ENCODE measurements around the gene PIK3IP1.
A peak's percentile ranks its signal among the peaks of the same experiment; 100 is the strongest.

PIK3IP1 gene

GRCh38 chr22:31284281-31285155 lies 7.8 kb downstream of the PIK3IP1 start:
- Histone ChIP-seq H3K4me3 (no peak overlapping the region), H3K27ac (peak overlapping the region in 16 of 21 experiments; percentile 3 to 99 (median 66))

GRCh38 chr22:31282748-31283468 lies 9.4 kb downstream of the PIK3IP1 start:
- no peak overlapping the region for H3K4me3 ChIP-seq
- H3K27ac ChIP-seq, result peak overlapping the region in 4 of 21 experiments; percentile 3 to 44 (median 12)

- Histone ChIP-seq H3K4me3 (no peak overlapping the region), H3K27ac (peak overlapping the region in 1 of 21 experiments; percentile 44)
Measured at GRCh38 chr22:31281733-31282132, 10.6 kb downstream of the PIK3IP1 start.

GRCh38 chr22:31279821-31280505 lies 12.3 kb downstream of the PIK3IP1 start:
- H3K4me3 ChIP-seq, result no peak overlapping the region
- peak overlapping the region in 8 of 21 experiments; percentile 6 to 84 (median 68) for H3K27ac ChIP-seq

GRCh38 chr22:31279327-31279669 lies 13.0 kb downstream of the PIK3IP1 start:
- Histone ChIP-seq H3K4me3 (no peak overlapping the region), H3K27ac (peak overlapping the region in 16 of 21 experiments; percentile 1 to 84 (median 52))

GRCh38 chr22:31278626-31279326 lies 13.5 kb downstream of the PIK3IP1 start:
- Histone ChIP-seq H3K27ac (peak overlapping the region in 18 of 21 experiments; percentile 1 to 84 (median 50)), H3K4me3 (no peak overlapping the region)

- Histone ChIP-seq H3K4me3 (no peak overlapping the region), H3K27ac (peak overlapping the region in 15 of 21 experiments; percentile 5 to 84 (median 57))
Measured at GRCh38 chr22:31278151-31278621, 14.1 kb downstream of the PIK3IP1 start.

GRCh38 chr22:31277741-31278140 lies 14.5 kb downstream of the PIK3IP1 start:
- Histone ChIP-seq H3K27ac (peak overlapping the region in 10 of 21 experiments; percentile 6 to 84 (median 60)), H3K4me3 (no peak overlapping the region)

GRCh38 chr22:31276426-31277167 lies 15.7 kb downstream of the PIK3IP1 start:
- Histone ChIP-seq H3K4me3 (no peak overlapping the region), H3K27ac (no peak overlapping the region)

GRCh38 chr22:31275576-31275975 lies 16.7 kb downstream of the PIK3IP1 start:
- H3K27ac ChIP-seq, result peak overlapping the region in 3 of 21 experiments; percentile 20 to 55 (median 42)

GRCh38 chr22:31275018-31275417 lies 17.3 kb downstream of the PIK3IP1 start:
- Histone ChIP-seq H3K27ac (peak overlapping the region in 6 of 21 experiments; percentile 14 to 55 (median 18)), H3K4me3 (no peak overlapping the region)

More at GRCh38 chr22:31275576-31275975, 16.7 kb downstream of the PIK3IP1 start:
- H3K4me3 ChIP-seq, result no peak overlapping the region

GRCh38 chr22:31274017-31274416 lies 18.3 kb downstream of the PIK3IP1 start:
- Histone ChIP-seq H3K27ac (no peak overlapping the region), H3K4me3 (no peak overlapping the region)

GRCh38 chr22:31272522-31273446 lies 19.5 kb downstream of the PIK3IP1 start:
- H3K4me3 ChIP-seq, result no peak overlapping the region
- H3K27ac ChIP-seq, result peak overlapping the region in 8 of 21 experiments; percentile 6 to 50 (median 36)

GRCh38 chr22:31271485-31271884 lies 20.8 kb downstream of the PIK3IP1 start:
- Histone ChIP-seq H3K27ac (peak overlapping the region in 4 of 21 experiments; percentile 8 to 31 (median 26)), H3K4me3 (no peak overlapping the region)

- Histone ChIP-seq H3K4me3 (no peak overlapping the region), H3K27ac (peak overlapping the region in 2 of 21 experiments; percentile 23 to 31)
Measured at GRCh38 chr22:31271026-31271425, 21.3 kb downstream of the PIK3IP1 start.

- no peak overlapping the region for H3K4me3 ChIP-seq
- H3K27ac ChIP-seq, result peak overlapping the region in 4 of 21 experiments; percentile 9 to 45 (median 20)
Measured at GRCh38 chr22:31269892-31270579, 22.3 kb downstream of the PIK3IP1 start.

- H3K4me3 ChIP-seq, result no peak overlapping the region
- peak overlapping the region in 1 of 21 experiments; percentile 36 for H3K27ac ChIP-seq
Measured at GRCh38 chr22:31268281-31268680, 24.0 kb downstream of the PIK3IP1 start.
